ENCODE measurements around the gene SFN. TPM values are rescaled to one million over a fixed set of nuclear protein-coding genes. Genes with fewer than 3 reads are reported as not detected.

SFN gene
- total RNA-seq, 1 experiment from 2014 or later = 245 TPM

GRCh38 chr1:26829184-26829911 is 33.6 kb upstream of the SFN start (continued):
- TF ChIP-seq MAX (IDR thresholded peaks at IDR 0.05) = no peak
- TF ChIP-seq POLR2A (IDR thresholded peaks at IDR 0.05; ENCODE audit: borderline replicate concordance, extremely low read depth, insufficient read depth, insufficient read length) = no peak
- no peak for TF ChIP-seq FOSL1 (IDR thresholded peaks at IDR 0.05; ENCODE audit: low read depth)
- TF ChIP-seq EGR1 (IDR thresholded peaks at IDR 0.05; ENCODE audit: low read depth) = no peak
- no peak for TF ChIP-seq REST (IDR thresholded peaks at IDR 0.05; ENCODE audit: low read depth)
- TF ChIP-seq RAD21 (IDR thresholded peaks at IDR 0.05; ENCODE audit: low read depth) = no peak
- TF ChIP-seq POLR2AphosphoS5 (IDR thresholded peaks at IDR 0.05; ENCODE audit: low read depth, low read length) = no peak
- TF ChIP-seq CBX3 (IDR thresholded peaks at IDR 0.05; ENCODE audit: low read depth) = no peak
- TF ChIP-seq ZNF274 (IDR thresholded peaks at IDR 0.05; ENCODE audit: low read depth, low read length) = no peak
- no peak for TF ChIP-seq JUND (IDR thresholded peaks at IDR 0.05)
- TF ChIP-seq SIN3A (IDR thresholded peaks at IDR 0.05; ENCODE audit: low read depth) = no peak
- no peak for TF ChIP-seq EZH2phosphoT487 (IDR thresholded peaks at IDR 0.05; ENCODE audit: borderline replicate concordance)

- POLR2A ChIA-PET = interaction anchor here (0.5 to 1.5 kb wide), 2 partner anchors 18 to 35 kb away, joined by 3 read pairs; no protein-coding TSS in a partner anchor
- no peak overlapping the region for H3K9ac ChIP-seq (ENCODE audit: low read length)
- intact Hi-C loops (cut with micrococcal nuclease) = no loop called here
- no peak overlapping the region for H3K4me2 ChIP-seq (ENCODE audit: low read length)
- H3K9me3 ChIP-seq (ENCODE audit: control insufficient read depth in 1 of 2, insufficient read depth in 1 of 2, low read depth in 1 of 2, low read length in 2 of 2) = no peaks in the 10 kb centered on the region
- H3K27ac ChIP-seq (ENCODE audit: low read depth, low read length) = no peak overlapping the region
- H2AFZ ChIP-seq (ENCODE audit: low read depth, low read length, poor library complexity, severe bottlenecking) = no peak overlapping the region
- H3K27me3 ChIP-seq (ENCODE audit: insufficient read depth, low read length) = no peaks in the 10 kb centered on the region
- no peaks in the 10 kb centered on the region for H3K9me2 ChIP-seq (ENCODE audit: insufficient read depth)
- H3K36me3 ChIP-seq (ENCODE audit: control insufficient read depth in 1 of 2, insufficient read depth in 2 of 2, low read length in 2 of 2) = peaks cover 32 to 44% of the 10 kb centered on the region in 2 experiments
- RAD21 ChIA-PET (ENCODE audit: low non-redundant PET in 1 of 2, low total read pairs in 2 of 2, uncharacterized antibody in 2 of 2, unreplicated experiment in 2 of 2) = no interaction called here
- H4K20me1 ChIP-seq (ENCODE audit: insufficient read depth) = no peaks in the 10 kb centered on the region
- no peak overlapping the region for H3K4me3 ChIP-seq (replicated peaks in 1 of 2; ENCODE audit: low read depth in 1 of 2, low read length in 2 of 2)
- peaks cover 54% of the 10 kb centered on the region for H3K79me2 ChIP-seq (ENCODE audit: insufficient read depth, low read length)
- CTCF ChIA-PET = no interaction called here
- peaks cover 9 to 25% of the 10 kb centered on the region in 2 experiments for H3K4me1 ChIP-seq (ENCODE audit: control insufficient read depth in 1 of 2, insufficient read depth in 2 of 2, low read length in 2 of 2)
- no peak for ATAC-seq
- DNase-seq (ENCODE audit: low read depth, low spot score) = no peak
- no TSS peak for BruUV-seq (replicated peaks)
- no peak for TF ChIP-seq CBX3 (IDR thresholded peaks at IDR 0.05; ENCODE audit: low read depth)
- no peak for TF ChIP-seq ZFX (IDR thresholded peaks at IDR 0.05)
- TF ChIP-seq EGR1 (IDR thresholded peaks at IDR 0.05; ENCODE audit: low read depth) = no peak
- TF ChIP-seq CTCF (IDR thresholded peaks at IDR 0.05 in 2 of 3, conservative IDR thresholded peaks at IDR 0.05 in 1 of 3; ENCODE audit: borderline replicate concordance in 1 of 3, insufficient read depth in 1 of 3, low read depth in 2 of 3, low read length in 2 of 3) = no peak
- TF ChIP-seq ZBTB33 (IDR thresholded peaks at IDR 0.05; ENCODE audit: extremely low read depth, insufficient replicate concordance, low read length) = no peak
- TF ChIP-seq CEBPB (IDR thresholded peaks at IDR 0.05; ENCODE audit: low read depth) = no peak
- TF ChIP-seq POLR2AphosphoS5 (IDR thresholded peaks at IDR 0.05; ENCODE audit: low read depth, low read length) = no peak
- no peak for TF ChIP-seq EZH2 (IDR thresholded peaks at IDR 0.05)
- no peak for TF ChIP-seq TCF7L2 (IDR thresholded peaks at IDR 0.05; ENCODE audit: borderline replicate concordance, extremely low read depth, insufficient read depth, insufficient read length)
- no peak for TF ChIP-seq SRF (IDR thresholded peaks at IDR 0.05; ENCODE audit: low read depth)
These were observed 31.9 kb upstream of the SFN start for GRCh38 chr1:26831059-26831458.
